ENCODE data around the gene ZC3H12D.

The ZC3H12D gene

GRCh38 chr6:149478631-149479314 is 6.0 kb downstream of the ZC3H12D start:
- H3K27me3 Mint-ChIP-seq = no peaks in the 10 kb centered on the region
- H3K27ac Mint-ChIP-seq = peak overlapping the region; percentile 7 to 19
- peaks cover 33% of the 10 kb centered on the region for H3K36me3 Mint-ChIP-seq (ENCODE audit: insufficient read depth)
- H3K4me1 Mint-ChIP-seq (ENCODE audit: low read depth in 2 of 2) = peaks cover 42 to 55% of the 10 kb centered on the region in 2 donors
- DNase-seq (no peak), ATAC-seq (replicated peaks) (no peak)
- H3K4me3 Mint-ChIP-seq = peak overlapping the region in 1 of 2 donors; percentile 6
- H3K9me3 Mint-ChIP-seq = no peaks in the 10 kb centered on the region

- peak overlapping the region in 1 of 2 donors; percentile 77 for H3K27ac Mint-ChIP-seq
- no peak for DNase-seq
- peaks cover 28% of the 10 kb centered on the region for H3K36me3 Mint-ChIP-seq (ENCODE audit: insufficient read depth)
- H3K4me3 Mint-ChIP-seq = no peak overlapping the region
- no peak for ATAC-seq (replicated peaks)
- no peaks in the 10 kb centered on the region for H3K27me3 Mint-ChIP-seq
- H3K4me1 Mint-ChIP-seq (ENCODE audit: low read depth in 2 of 2) = peaks cover 36 to 45% of the 10 kb centered on the region in 2 donors
- no peaks in the 10 kb centered on the region for H3K9me3 Mint-ChIP-seq
Observed at GRCh38 chr6:149477544-149477943, 7.3 kb downstream of the ZC3H12D start.

GRCh38 chr6:149476789-149477455 is 7.9 kb downstream of the ZC3H12D start:
- Mint-ChIP-seq H3K27me3 (no peaks in the 10 kb centered on the region), H3K27ac (peak overlapping the region in 1 of 2 donors; percentile 77), H3K36me3 (ENCODE audit: insufficient read depth) (peaks cover 21% of the 10 kb centered on the region), H3K4me3 (no peak overlapping the region), H3K4me1 (ENCODE audit: low read depth in 2 of 2) (peaks cover 34 to 45% of the 10 kb centered on the region in 2 donors), H3K9me3 (no peaks in the 10 kb centered on the region)
- ATAC-seq (replicated peaks) (no peak), DNase-seq (no peak)

- Mint-ChIP-seq H3K27ac (peak overlapping the region in 1 of 2 donors; percentile 41), H3K9me3 (no peaks in the 10 kb centered on the region), H3K4me1 (ENCODE audit: low read depth in 2 of 2) (peaks cover 23 to 27% of the 10 kb centered on the region in 2 donors), H3K36me3 (ENCODE audit: insufficient read depth) (peaks cover 16% of the 10 kb centered on the region), H3K4me3 (no peak overlapping the region), H3K27me3 (no peaks in the 10 kb centered on the region)
- DNase-seq (no peak), ATAC-seq (replicated peaks) (no peak)
Observed at GRCh38 chr6:149474108-149474935, 10.5 kb downstream of the ZC3H12D start.

- no peaks in the 10 kb centered on the region for H3K27me3 Mint-ChIP-seq
- H3K27ac Mint-ChIP-seq = peak overlapping the region in 1 of 2 donors; percentile 23
- no peak overlapping the region for H3K4me3 Mint-ChIP-seq
- peaks cover 20% of the 10 kb centered on the region for H3K36me3 Mint-ChIP-seq (ENCODE audit: insufficient read depth)
- ATAC-seq (replicated peaks) = no peak
- H3K4me1 Mint-ChIP-seq (ENCODE audit: low read depth in 2 of 2) = peaks cover 19 to 27% of the 10 kb centered on the region in 2 donors
- no peak for DNase-seq
- H3K9me3 Mint-ChIP-seq = no peaks in the 10 kb centered on the region
Observed at GRCh38 chr6:149473080-149474052, 11.4 kb downstream of the ZC3H12D start.

- Mint-ChIP-seq H3K27me3 (no peaks in the 10 kb centered on the region), H3K27ac (peak overlapping the region in 1 of 2 donors; percentile 23), H3K36me3 (ENCODE audit: insufficient read depth) (peaks cover 20% of the 10 kb centered on the region), H3K4me1 (ENCODE audit: low read depth in 2 of 2) (peaks cover 20 to 27% of the 10 kb centered on the region in 2 donors), H3K9me3 (no peaks in the 10 kb centered on the region), H3K4me3 (no peak overlapping the region)
- DNase-seq (no peak), ATAC-seq (replicated peaks) (no peak)
Observed at GRCh38 chr6:149472241-149472640, 12.6 kb downstream of the ZC3H12D start.

GRCh38 chr6:149471801-149472200 is 13.0 kb downstream of the ZC3H12D start:
- H3K9me3 Mint-ChIP-seq = no peaks in the 10 kb centered on the region
- DNase-seq (no peak), ATAC-seq (replicated peaks) (peak; percentile 30)
- no peak overlapping the region for H3K27ac Mint-ChIP-seq
- H3K4me3 Mint-ChIP-seq = no peak overlapping the region
- no peaks in the 10 kb centered on the region for H3K27me3 Mint-ChIP-seq
- H3K36me3 Mint-ChIP-seq (ENCODE audit: insufficient read depth) = peaks cover 20% of the 10 kb centered on the region
- H3K4me1 Mint-ChIP-seq (ENCODE audit: low read depth in 2 of 2) = peaks cover 17 to 22% of the 10 kb centered on the region in 2 donors

- H3K27me3 Mint-ChIP-seq = no peaks in the 10 kb centered on the region
- peaks cover 17 to 21% of the 10 kb centered on the region in 2 donors for H3K4me1 Mint-ChIP-seq (ENCODE audit: low read depth in 2 of 2)
- peaks cover 20% of the 10 kb centered on the region for H3K36me3 Mint-ChIP-seq (ENCODE audit: insufficient read depth)
- DNase-seq = no peak
- H3K27ac Mint-ChIP-seq = no peak overlapping the region
- no peaks in the 10 kb centered on the region for H3K9me3 Mint-ChIP-seq
- H3K4me3 Mint-ChIP-seq = no peak overlapping the region
- no peak for ATAC-seq (replicated peaks)
Observed at GRCh38 chr6:149470948-149471347, 13.9 kb downstream of the ZC3H12D start.

GRCh38 chr6:149468179-149468578 is 16.6 kb downstream of the ZC3H12D start:
- Mint-ChIP-seq H3K27me3 (no peaks in the 10 kb centered on the region), H3K27ac (peak overlapping the region; percentile 36 to 38), H3K36me3 (ENCODE audit: insufficient read depth) (peaks cover 29% of the 10 kb centered on the region), H3K9me3 (no peaks in the 10 kb centered on the region), H3K4me3 (no peak overlapping the region), H3K4me1 (ENCODE audit: low read depth in 2 of 2) (peaks cover 16 to 26% of the 10 kb centered on the region in 2 donors)
- ATAC-seq (replicated peaks) = peak; percentile 39
- no peak for DNase-seq

- Mint-ChIP-seq H3K36me3 (ENCODE audit: insufficient read depth) (peaks cover 31% of the 10 kb centered on the region), H3K4me1 (ENCODE audit: low read depth in 2 of 2) (peaks cover 15 to 21% of the 10 kb centered on the region in 2 donors), H3K27me3 (no peaks in the 10 kb centered on the region), H3K27ac (peak overlapping the region in 1 of 2 donors; percentile 36), H3K4me3 (no peak overlapping the region), H3K9me3 (no peaks in the 10 kb centered on the region)
- ATAC-seq (replicated peaks) = no peak
- no peak for DNase-seq
Observed at GRCh38 chr6:149467265-149467664, 17.5 kb downstream of the ZC3H12D start.

GRCh38 chr6:149464411-149464810 is 20.4 kb downstream of the ZC3H12D start:
- Mint-ChIP-seq H3K4me1 (ENCODE audit: low read depth in 2 of 2) (peaks cover 7 to 16% of the 10 kb centered on the region in 2 donors), H3K9me3 (no peaks in the 10 kb centered on the region), H3K36me3 (ENCODE audit: insufficient read depth) (peaks cover 42% of the 10 kb centered on the region), H3K4me3 (no peak overlapping the region), H3K27ac (peak overlapping the region in 1 of 2 donors; percentile 2), H3K27me3 (no peaks in the 10 kb centered on the region)
- ATAC-seq (replicated peaks) (no peak), DNase-seq (no peak)

- no peak overlapping the region for H3K4me3 Mint-ChIP-seq
- peaks cover 47% of the 10 kb centered on the region for H3K36me3 Mint-ChIP-seq (ENCODE audit: insufficient read depth)
- no peaks in the 10 kb centered on the region for H3K9me3 Mint-ChIP-seq
- peaks cover 7 to 14% of the 10 kb centered on the region in 2 donors for H3K4me1 Mint-ChIP-seq (ENCODE audit: low read depth in 2 of 2)
- DNase-seq (no peak), ATAC-seq (replicated peaks) (no peak)
- no peaks in the 10 kb centered on the region for H3K27me3 Mint-ChIP-seq
- peak overlapping the region in 1 of 2 donors; percentile 79 for H3K27ac Mint-ChIP-seq
Observed at GRCh38 chr6:149463781-149464180, 21.0 kb downstream of the ZC3H12D start.

All from effector memory CD8-positive, alpha-beta T cell (primary cell).